ENCODE measurements around the gene RNASEH2B. TPM values are rescaled to one million over a fixed set of nuclear protein-coding genes. Genes with fewer than 3 reads are reported as not detected.

RNASEH2B gene
- total RNA-seq, 1 experiment from 2014 or later, result 60.2 TPM

- POLR2A ChIA-PET, result no interaction called here
- no TSS peak for BruUV-seq (replicated peaks)
- intact Hi-C loops (cut with micrococcal nuclease; ENCODE audit: unreplicated experiment), result no loop called here
Measured at GRCh38 chr13:50936679-50937078, 27.1 kb downstream of the RNASEH2B start.

GRCh38 chr13:50940509-50940908, 30.9 kb downstream of the RNASEH2B start:
- ChIA-PET CTCF (no interaction called here), POLR2A (no interaction called here)
- Histone ChIP-seq H3K9me3 (peaks cover 8% of the 10 kb centered on the region; the same call in 1 of the 2 replicates), H3K36me3 (ENCODE audit: control insufficient read depth, insufficient read depth, low read length) (peaks cover 2% of the 10 kb centered on the region; the same call in 1 of the 2 replicates), H3K4me1 (peaks cover 6% of the 10 kb centered on the region; the same call in 1 of the 2 replicates), H3K4me3 (ENCODE audit: low read depth, low read length) (no peak overlapping the region), H3K27me3 (replicated peaks; ENCODE audit: control insufficient read depth, insufficient read depth, low read length) (no peaks in the 10 kb centered on the region)
- H3K4me3 Mint-ChIP-seq (ENCODE audit: unreplicated experiment), result no peak overlapping the region
- H3K36me3 Mint-ChIP-seq (ENCODE audit: insufficient read depth, unreplicated experiment), result peaks cover 13% of the 10 kb centered on the region
- H3K27me3 Mint-ChIP-seq (ENCODE audit: insufficient read depth, unreplicated experiment), result no peaks in the 10 kb centered on the region
- no TSS peak for BruUV-seq (replicated peaks)
- H3K27ac Mint-ChIP-seq (ENCODE audit: unreplicated experiment), result no peak overlapping the region
- intact Hi-C loops (cut with micrococcal nuclease; ENCODE audit: unreplicated experiment), result no loop called here
- DNase-seq, result no peak
- peaks cover 20% of the 10 kb centered on the region for H3K9me3 Mint-ChIP-seq (ENCODE audit: unreplicated experiment)
- TF ChIP-seq CTCF (IDR thresholded peaks at IDR 0.05; ENCODE audit: insufficient read depth in 1 of 2, low read depth in 1 of 2, low read length in 1 of 2, severe bottlenecking in 1 of 2, unreplicated experiment in 1 of 2), result no peak
- H3K4me1 Mint-ChIP-seq (ENCODE audit: low read depth, unreplicated experiment), result peaks cover 6% of the 10 kb centered on the region

More at GRCh38 chr13:50936679-50937078, 27.1 kb downstream of the RNASEH2B start:
- H3K9me3 ChIP-seq, result peaks cover 8% of the 10 kb centered on the region; the same call in 1 of the 2 replicates
- no peak for DNase-seq
- Mint-ChIP-seq H3K27ac (ENCODE audit: unreplicated experiment) (no peak overlapping the region), H3K4me3 (ENCODE audit: unreplicated experiment) (no peak overlapping the region), H3K9me3 (ENCODE audit: unreplicated experiment) (peaks cover 25% of the 10 kb centered on the region), H3K4me1 (ENCODE audit: low read depth, unreplicated experiment) (peaks cover 6% of the 10 kb centered on the region), H3K27me3 (ENCODE audit: insufficient read depth, unreplicated experiment) (no peaks in the 10 kb centered on the region), H3K36me3 (ENCODE audit: insufficient read depth, unreplicated experiment) (peaks cover 21% of the 10 kb centered on the region)
- CTCF ChIA-PET, result no interaction called here
- peaks cover 6% of the 10 kb centered on the region; the same call in 1 of the 2 replicates for H3K4me1 ChIP-seq
- TF ChIP-seq CTCF (IDR thresholded peaks at IDR 0.05; ENCODE audit: insufficient read depth in 1 of 2, low read depth in 1 of 2, low read length in 1 of 2, severe bottlenecking in 1 of 2, unreplicated experiment in 1 of 2), result no peak
- 0 out of 2 replicates have a peak, but pooled peaks cover 2% of the 10 kb centered on the region for H3K36me3 ChIP-seq (ENCODE audit: control insufficient read depth, insufficient read depth, low read length)
- no peak overlapping the region for H3K4me3 ChIP-seq (ENCODE audit: low read depth, low read length)
- no peaks in the 10 kb centered on the region for H3K27me3 ChIP-seq (replicated peaks; ENCODE audit: control insufficient read depth, insufficient read depth, low read length)

GRCh38 chr13:50941146-50941545, 31.6 kb downstream of the RNASEH2B start:
- no peak overlapping the region for H3K4me3 Mint-ChIP-seq (ENCODE audit: unreplicated experiment)
- BruUV-seq (replicated peaks), result no TSS peak
- H3K36me3 ChIP-seq (ENCODE audit: control insufficient read depth, insufficient read depth, low read length), result peaks cover 2% of the 10 kb centered on the region; the same call in 1 of the 2 replicates
- H3K9me3 ChIP-seq, result peaks cover 8% of the 10 kb centered on the region; the same call in 1 of the 2 replicates
- no peaks in the 10 kb centered on the region for H3K27me3 Mint-ChIP-seq (ENCODE audit: insufficient read depth, unreplicated experiment)
- peaks cover 6% of the 10 kb centered on the region for H3K4me1 Mint-ChIP-seq (ENCODE audit: low read depth, unreplicated experiment)
- H3K27ac Mint-ChIP-seq (ENCODE audit: unreplicated experiment), result no peak overlapping the region
- H3K36me3 Mint-ChIP-seq (ENCODE audit: insufficient read depth, unreplicated experiment), result peaks cover 13% of the 10 kb centered on the region
- POLR2A ChIA-PET, result interaction anchor here (0.6 kb wide), 1 partner anchor 944 kb away, joined by 3 read pairs; no protein-coding TSS in a partner anchor
- no peak for DNase-seq
- H3K9me3 Mint-ChIP-seq (ENCODE audit: unreplicated experiment), result peaks cover 14% of the 10 kb centered on the region
- no peaks in the 10 kb centered on the region for H3K27me3 ChIP-seq (replicated peaks; ENCODE audit: control insufficient read depth, insufficient read depth, low read length)
- intact Hi-C loops (cut with micrococcal nuclease; ENCODE audit: unreplicated experiment), result no loop called here
- peaks cover 6% of the 10 kb centered on the region; the same call in 1 of the 2 replicates for H3K4me1 ChIP-seq
- no peak overlapping the region for H3K4me3 ChIP-seq (ENCODE audit: low read depth, low read length)
- no peak for TF ChIP-seq CTCF (IDR thresholded peaks at IDR 0.05; ENCODE audit: insufficient read depth in 1 of 2, low read depth in 1 of 2, low read length in 1 of 2, severe bottlenecking in 1 of 2, unreplicated experiment in 1 of 2)
- CTCF ChIA-PET, result no interaction called here

All from Caco-2 (cell line).